Left lung (tissue), 10 donors: ENCODE measurements around the gene LSG1. TPM values are rescaled to one million over a fixed set of nuclear protein-coding genes. Genes with fewer than 3 reads are reported as not detected.

Experiments used
- ATAC-seq: fragments of 200-7000 bp; cut with Tn5 transposase; one replicate; pipeline ENCODE4 v1.9.1; 2020; ENCODE audit warnings: moderate library complexity
- DNase-seq, 4 donors: peaks; one replicate each; pipeline ENCODE4 v3.0.0-alpha.2; 2013 to 2020
- H3K27ac ChIP-seq, 2 donors: fragments of 200-600 bp; sonication (generic) in 1 of 2; one replicate each; pipeline versions ENCODE4 v1.5.0 to v1.8.0; 2020 to 2021
- H3K27me3 ChIP-seq, 2 donors: fragments of 200-600 bp; sonication (generic) in 1 of 2; one replicate each; pipeline versions ENCODE4 v1.5.0 to v1.8.0; 2020 to 2021
- H3K36me3 ChIP-seq, 2 donors: fragments of 200-600 bp; sonication (generic) in 1 of 2; one replicate each; pipeline versions ENCODE4 v1.5.0 to v1.8.0; 2020 to 2021
- H3K4me1 ChIP-seq, 2 donors: fragments of 200-600 bp; one replicate each; pipeline ENCODE4 v1.8.0; 2021
- H3K4me3 ChIP-seq, 2 donors: fragments of 200-600 bp; sonication (generic) in 1 of 2; one replicate each; pipeline versions ENCODE4 v1.5.0 to v1.8.0; 2020 to 2021; ENCODE audit warnings: mild to moderate bottlenecking in 1 of 2
- H3K9me3 ChIP-seq, 2 donors: fragments of 200-600 bp; sonication (generic) in 1 of 2; one replicate each; pipeline versions ENCODE4 v1.5.0 to v1.8.0; 2020 to 2021
- intact Hi-C, 2 donors: fragments of 100-400 bp; cut with DNase I; formaldehyde crosslinking; loops; one replicate each; pipeline versions ENCODE4 v1.11.2 to v1.14.2; 2022
- polyA plus RNA-seq, 6 donors: library from polyadenylated mRNA; unstranded; fragments of 120-200 nt; gene quantifications; one replicate each; pipeline ENCODE4 v1.2.1, GENCODE V29; 2013; ENCODE audit not compliant: insufficient read length in 6 of 6
- total RNA-seq, 2 donors: library from RNA; stranded (reverse); fragmentation: NEBNext Ultra II Directional; extraction: Animal tissue kit (Norgen Biotek cat#: 25700); gene quantifications; one replicate each; pipeline ENCODE4 v1.2.1, GENCODE V29; 2021
- TF ChIP-seq, protein P1 (sequence below), 2 donors: fragments of 200-600 bp; sonication (generic) in 1 of 2; IDR thresholded peaks; one replicate each; pipeline versions ENCODE4 v1.5.0 to v1.8.0; 2021; ENCODE audit warnings: antibody characterized with exemption in 2 of 2
- donor health status: DM: no; HTN: yes; CAD: no.
- donor health status: DM: no; HTN: no; CAD: no.

The LSG1 gene
- total and polyA plus RNA-seq, 8 donors = 18.2 to 74.0 (median 46.9) TPM

- H3K36me3 ChIP-seq = peaks cover 0 to 9% of the 10 kb centered on the region in 2 donors
- no peak overlapping the region for H3K4me3 ChIP-seq
- no peaks in the 10 kb centered on the region for H3K9me3 ChIP-seq
- TF ChIP-seq, protein P1, sequence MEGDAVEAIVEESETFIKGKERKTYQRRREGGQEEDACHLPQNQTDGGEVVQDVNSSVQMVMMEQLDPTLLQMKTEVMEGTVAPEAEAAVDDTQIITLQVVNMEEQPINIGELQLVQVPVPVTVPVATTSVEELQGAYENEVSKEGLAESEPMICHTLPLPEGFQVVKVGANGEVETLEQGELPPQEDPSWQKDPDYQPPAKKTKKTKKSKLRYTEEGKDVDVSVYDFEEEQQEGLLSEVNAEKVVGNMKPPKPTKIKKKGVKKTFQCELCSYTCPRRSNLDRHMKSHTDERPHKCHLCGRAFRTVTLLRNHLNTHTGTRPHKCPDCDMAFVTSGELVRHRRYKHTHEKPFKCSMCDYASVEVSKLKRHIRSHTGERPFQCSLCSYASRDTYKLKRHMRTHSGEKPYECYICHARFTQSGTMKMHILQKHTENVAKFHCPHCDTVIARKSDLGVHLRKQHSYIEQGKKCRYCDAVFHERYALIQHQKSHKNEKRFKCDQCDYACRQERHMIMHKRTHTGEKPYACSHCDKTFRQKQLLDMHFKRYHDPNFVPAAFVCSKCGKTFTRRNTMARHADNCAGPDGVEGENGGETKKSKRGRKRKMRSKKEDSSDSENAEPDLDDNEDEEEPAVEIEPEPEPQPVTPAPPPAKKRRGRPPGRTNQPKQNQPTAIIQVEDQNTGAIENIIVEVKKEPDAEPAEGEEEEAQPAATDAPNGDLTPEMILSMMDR (IDR thresholded peaks at IDR 0.05) = no peak
- H3K27me3 ChIP-seq = no peaks in the 10 kb centered on the region
- H3K27ac ChIP-seq = no peak overlapping the region
- intact Hi-C loops = no loop called here
- ATAC-seq = no peak
- no peak for DNase-seq
- peaks cover 8 to 28% of the 10 kb centered on the region in 2 donors for H3K4me1 ChIP-seq
These were observed 1.8 kb upstream of the LSG1 start for GRCh38 chr3:194673761-194674160.

- ATAC-seq (peak; percentile 1), DNase-seq (peak in 1 of 4 donors; percentile 11)
- peak overlapping the region; percentile 50 to 79 for H3K4me3 ChIP-seq
- peaks cover 8 to 28% of the 10 kb centered on the region in 2 donors for H3K4me1 ChIP-seq
- intact Hi-C loops = no loop called here
- TF ChIP-seq, protein P1 (IDR thresholded peaks at IDR 0.05) = no peak
- H3K36me3 ChIP-seq = peaks cover 0 to 15% of the 10 kb centered on the region in 2 donors
- H3K9me3 ChIP-seq = no peaks in the 10 kb centered on the region
- H3K27me3 ChIP-seq = no peaks in the 10 kb centered on the region
- peak overlapping the region; percentile 89 to 93 for H3K27ac ChIP-seq
These were observed 885 bp upstream of the LSG1 start for GRCh38 chr3:194672876-194673275.

DNA sequence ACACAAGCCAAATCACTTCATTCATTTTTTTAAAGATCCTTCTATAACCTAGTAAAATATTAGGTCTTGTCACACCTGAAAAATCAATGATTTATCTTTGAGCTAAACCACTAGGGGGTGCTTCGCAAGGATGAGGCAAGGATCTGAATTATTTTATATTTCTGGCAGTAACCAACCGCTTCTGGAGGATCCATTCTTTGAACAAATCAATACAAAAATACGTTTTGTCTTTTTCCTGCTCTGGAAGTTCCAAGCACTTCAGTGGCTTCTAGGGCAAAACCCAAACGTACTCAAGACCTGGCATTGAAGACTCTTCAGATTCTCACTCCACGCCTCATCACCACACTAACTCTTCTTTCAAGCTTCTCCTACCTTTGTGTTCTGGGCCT is 486 bp downstream of the LSG1 start:
- intact Hi-C loops = no loop called here
- Histone ChIP-seq H3K9me3 (no peaks in the 10 kb centered on the region), H3K27me3 (no peaks in the 10 kb centered on the region), H3K27ac (peak overlapping the region; percentile 89 to 93), H3K4me3 (peak overlapping the region; percentile 50 to 79), H3K4me1 (peaks cover 8 to 28% of the 10 kb centered on the region in 2 donors), H3K36me3 (peaks cover 0 to 23% of the 10 kb centered on the region in 2 donors)
- peak in 1 of 4 donors; percentile 17 for DNase-seq
- peak; percentile 50 for ATAC-seq
- TF ChIP-seq, protein P1 (IDR thresholded peaks at IDR 0.05) = peak; percentile 36 to 39

GRCh38 chr3:194667363-194667762 is 4.6 kb downstream of the LSG1 start:
- Histone ChIP-seq H3K27ac (no peak overlapping the region), H3K36me3 (peaks cover 0 to 62% of the 10 kb centered on the region in 2 donors), H3K27me3 (no peaks in the 10 kb centered on the region), H3K9me3 (no peaks in the 10 kb centered on the region), H3K4me1 (peaks cover 8 to 19% of the 10 kb centered on the region in 2 donors), H3K4me3 (no peak overlapping the region)
- intact Hi-C loops = no loop called here
- TF ChIP-seq, protein P1 (IDR thresholded peaks at IDR 0.05) = no peak
- DNase-seq (no peak), ATAC-seq (no peak)

GRCh38 chr3:194664857-194665256 is 7.1 kb downstream of the LSG1 start:
- Histone ChIP-seq H3K27me3 (no peaks in the 10 kb centered on the region), H3K4me3 (no peak overlapping the region), H3K36me3 (peaks cover 0 to 76% of the 10 kb centered on the region in 2 donors), H3K27ac (no peak overlapping the region), H3K4me1 (peaks cover 6 to 26% of the 10 kb centered on the region in 2 donors), H3K9me3 (no peaks in the 10 kb centered on the region)
- intact Hi-C loops = no loop called here
- ATAC-seq (no peak), DNase-seq (no peak)
- TF ChIP-seq, protein P1 (IDR thresholded peaks at IDR 0.05) = no peak
